ENCODE measurements around the gene ANP32B.

DNA sequence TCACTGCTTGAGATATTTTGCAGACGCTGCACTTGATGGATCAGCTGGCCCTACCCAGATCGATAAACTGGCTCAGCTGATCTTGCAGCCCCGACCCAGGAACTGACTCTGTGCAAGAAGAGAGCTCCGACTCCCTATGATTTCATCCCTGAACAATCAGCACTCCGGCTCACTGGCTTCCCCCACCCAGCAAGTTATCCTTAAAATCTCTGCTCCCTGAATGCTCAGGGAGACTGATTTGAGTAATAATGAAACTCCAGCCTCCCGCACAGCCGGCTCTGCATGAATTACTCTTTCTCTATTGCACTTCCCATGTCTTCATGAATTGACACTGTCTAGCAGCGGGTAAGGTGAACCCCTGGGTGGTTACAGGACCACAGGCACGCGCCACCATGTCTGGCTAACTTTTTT is 56.5 kb downstream of the ANP32B start:
- TF ChIP-seq GATA3 (IDR thresholded peaks at IDR 0.05; ENCODE audit: low read depth, low read length) (no peak), GATA2 (IDR thresholded peaks at IDR 0.05; ENCODE audit: low read depth, low read length) (no peak)
